ENCODE results near the gene RGS19.

Gene RGS19

GRCh38 chr20:64108731-64109681, 29.7 kb upstream of the RGS19 start:
- DNase-seq (ENCODE audit: low read depth) = no peak

- no peak for DNase-seq (ENCODE audit: low read depth)
These were observed 28.6 kb upstream of the RGS19 start for GRCh38 chr20:64107736-64108457.

- no peak for DNase-seq (ENCODE audit: low read depth)
These were observed 27.8 kb upstream of the RGS19 start, which contains the start of gene NPBWR2 for GRCh38 chr20:64106981-64107735. TSS of gene NPBWR2 (minus strand) at chr20:64107565. CDS start at chr20:64106831, 734 bp downstream.

- no peak for DNase-seq (ENCODE audit: low read depth)
These were observed 27.2 kb upstream of the RGS19 start for GRCh38 chr20:64106435-64106961.

GRCh38 chr20:64105846-64106434, 26.6 kb upstream of the RGS19 start:
- no peak for DNase-seq (ENCODE audit: low read depth)

GRCh38 chr20:64104667-64105451, 25.5 kb upstream of the RGS19 start:
- no peak for DNase-seq (ENCODE audit: low read depth)

- no peak for DNase-seq (ENCODE audit: low read depth)
These were observed 24.8 kb upstream of the RGS19 start for GRCh38 chr20:64103871-64104666.

- no peak for DNase-seq (ENCODE audit: low read depth)
These were observed 23.5 kb upstream of the RGS19 start for GRCh38 chr20:64102647-64103354.

- no peak for DNase-seq (ENCODE audit: low read depth)
These were observed 22.7 kb upstream of the RGS19 start for GRCh38 chr20:64101731-64102621.

GRCh38 chr20:64100946-64101688, 21.8 kb upstream of the RGS19 start:
- DNase-seq (ENCODE audit: low read depth) = no peak

- DNase-seq (ENCODE audit: low read depth) = no peak
These were observed 21.2 kb upstream of the RGS19 start for GRCh38 chr20:64100566-64100888.

GRCh38 chr20:64099880-64100565, 20.7 kb upstream of the RGS19 start:
- no peak for DNase-seq (ENCODE audit: low read depth)

- no peak for DNase-seq (ENCODE audit: low read depth)
These were observed 19.9 kb upstream of the RGS19 start for GRCh38 chr20:64099086-64099786.

- DNase-seq (ENCODE audit: low read depth) = no peak
These were observed 19.2 kb upstream of the RGS19 start for GRCh38 chr20:64098471-64099013.

GRCh38 chr20:64096535-64096934, 17.2 kb upstream of the RGS19 start:
- DNase-seq (ENCODE audit: low read depth) = no peak

GRCh38 chr20:64095927-64096326, 16.6 kb upstream of the RGS19 start:
- DNase-seq (ENCODE audit: low read depth) = no peak

Measured in stimulated activated CD8-positive, alpha-beta memory T cell treated with anti-CD3 and anti-CD28 coated beads, Interleukin-12 subunit alpha, Interleukin-12 subunit beta, amount 100 ng/mL, for 4 hours (primary cell).